ENCODE results near the gene RTN4IP1.
A peak's percentile ranks its signal among the peaks of the same experiment; 100 is the strongest.
"Not testable (repeated sequence)": the region's sequence is repeated elsewhere in the genome, so short reads cannot be mapped to it uniquely, and the experiment has no call there.

RTN4IP1 gene

GRCh38 chr6:106564476-106564875 lies 64.8 kb downstream of the RTN4IP1 start:
- DNase-seq: no peak
- Histone ChIP-seq H4K8ac (ENCODE audit: low read depth, low read length) (no peak overlapping the region), H3K27me3 (ENCODE audit: insufficient read depth, low read length, poor library complexity) (no peaks in the 10 kb centered on the region), H3K27ac (ENCODE audit: low read depth, low read length) (no peak overlapping the region), H3K4ac (ENCODE audit: low read depth, low read length) (no peak overlapping the region), H2BK120ac (ENCODE audit: low read depth, low read length) (no peak overlapping the region), H3K4me2 (ENCODE audit: low read length) (no peak overlapping the region), H3K36me3 (ENCODE audit: control insufficient read depth, insufficient read depth, low read length) (no peaks in the 10 kb centered on the region), H3K56ac (ENCODE audit: low read length) (no peak overlapping the region), H2BK5ac (ENCODE audit: low read length) (no peak overlapping the region), H3K23ac (ENCODE audit: low read length) (no peak overlapping the region), H4K5ac (ENCODE audit: low read length) (no peak overlapping the region), H3K18ac (ENCODE audit: low read length) (no peak overlapping the region), H2AK5ac (ENCODE audit: low read length) (no peak overlapping the region), H3K4me3 (ENCODE audit: low read length) (no peak overlapping the region), H3K79me2 (ENCODE audit: control insufficient read depth, insufficient read depth, low read length) (no peaks in the 10 kb centered on the region), H3K79me1 (ENCODE audit: low read length) (no peaks in the 10 kb centered on the region), H3K4me1 (ENCODE audit: control insufficient read depth, low read depth, low read length) (no peaks in the 10 kb centered on the region), H3K9ac (ENCODE audit: low read length) (no peak overlapping the region), H2BK15ac (replicated peaks; ENCODE audit: low read depth) (no peak overlapping the region)
- no CpG with 5 or more reads among the region's 4 CpGs for WGBS (ENCODE audit: extremely low coverage, insufficient coverage, low lambda C conversion rate)

DNA sequence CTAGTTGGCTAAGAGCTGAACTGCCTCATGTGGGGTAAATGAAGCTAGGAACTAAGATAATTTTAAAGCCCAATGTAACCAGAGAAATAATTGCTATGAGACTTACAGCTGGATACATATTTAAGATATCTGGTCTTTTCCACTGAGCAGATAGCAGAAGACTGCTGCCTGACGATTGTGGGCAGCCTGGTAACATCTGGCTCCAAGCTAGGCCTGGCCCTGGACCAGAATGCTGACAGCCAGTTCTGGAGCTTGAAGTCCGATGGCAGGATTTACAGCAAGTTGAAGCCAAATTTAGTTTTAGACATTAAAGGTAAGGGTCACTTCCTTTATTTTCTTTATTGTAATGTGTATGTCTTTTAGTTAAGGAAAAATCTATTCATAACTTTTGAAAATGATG lies 65.7 kb downstream of the RTN4IP1 start:
- Histone ChIP-seq H2BK5ac (ENCODE audit: low read length) (no peak overlapping the region), H4K8ac (ENCODE audit: low read depth, low read length) (no peak overlapping the region), H3K27ac (ENCODE audit: low read depth, low read length) (no peak overlapping the region), H3K23ac (ENCODE audit: low read length) (no peak overlapping the region), H3K36me3 (ENCODE audit: control insufficient read depth, insufficient read depth, low read length) (no peaks in the 10 kb centered on the region), H3K4me2 (ENCODE audit: low read length) (no peak overlapping the region), H3K79me1 (ENCODE audit: low read length) (no peaks in the 10 kb centered on the region), H3K79me2 (ENCODE audit: control insufficient read depth, insufficient read depth, low read length) (no peaks in the 10 kb centered on the region), H2AK5ac (ENCODE audit: low read length) (no peak overlapping the region), H2BK15ac (replicated peaks; ENCODE audit: low read depth) (no peak overlapping the region), H3K9ac (ENCODE audit: low read length) (no peak overlapping the region), H3K4me3 (ENCODE audit: low read length) (no peak overlapping the region), H3K27me3 (ENCODE audit: insufficient read depth, low read length, poor library complexity) (no peaks in the 10 kb centered on the region), H3K4me1 (ENCODE audit: control insufficient read depth, low read depth, low read length) (no peaks in the 10 kb centered on the region), H2BK120ac (ENCODE audit: low read depth, low read length) (no peak overlapping the region), H3K4ac (ENCODE audit: low read depth, low read length) (no peak overlapping the region), H4K5ac (ENCODE audit: low read length) (no peak overlapping the region), H3K56ac (ENCODE audit: low read length) (no peak overlapping the region), H3K18ac (ENCODE audit: low read length) (no peak overlapping the region)
- DNase-seq: no peak
- no CpG with 5 or more reads among the region's 2 CpGs for WGBS (ENCODE audit: extremely low coverage, insufficient coverage, low lambda C conversion rate)

- H3K79me1 ChIP-seq (ENCODE audit: low read length): no peaks in the 10 kb centered on the region
- H3K27me3 ChIP-seq (ENCODE audit: insufficient read depth, low read length, poor library complexity): no peaks in the 10 kb centered on the region
- no peaks in the 10 kb centered on the region for H3K36me3 ChIP-seq (ENCODE audit: control insufficient read depth, insufficient read depth, low read length)
- no peak overlapping the region for H4K5ac ChIP-seq (ENCODE audit: low read length)
- no peak for DNase-seq
- H3K18ac ChIP-seq (ENCODE audit: low read length): peak overlapping the region; percentile 60
- no peak overlapping the region for H3K23ac ChIP-seq (ENCODE audit: low read length)
- WGBS (ENCODE audit: extremely low coverage, insufficient coverage, low lambda C conversion rate): no CpG with 5 or more reads among the region's 6 CpGs
- H3K4me1 ChIP-seq (ENCODE audit: control insufficient read depth, low read depth, low read length): no peaks in the 10 kb centered on the region
- no peak overlapping the region for H3K27ac ChIP-seq (ENCODE audit: low read depth, low read length)
- no peak overlapping the region for H3K4me3 ChIP-seq (ENCODE audit: low read length)
- H3K9ac ChIP-seq (ENCODE audit: low read length): no peak overlapping the region
- no peak overlapping the region for H2BK120ac ChIP-seq (ENCODE audit: low read depth, low read length)
- H3K56ac ChIP-seq (ENCODE audit: low read length): no peak overlapping the region
- no peak overlapping the region for H4K8ac ChIP-seq (ENCODE audit: low read depth, low read length)
- no peak overlapping the region for H3K4ac ChIP-seq (ENCODE audit: low read depth, low read length)
- H2BK5ac ChIP-seq (ENCODE audit: low read length): no peak overlapping the region
- H3K4me2 ChIP-seq (ENCODE audit: low read length): no peak overlapping the region
- H2AK5ac ChIP-seq (ENCODE audit: low read length): no peak overlapping the region
- H2BK15ac ChIP-seq (replicated peaks; ENCODE audit: low read depth): no peak overlapping the region
- no peaks in the 10 kb centered on the region for H3K79me2 ChIP-seq (ENCODE audit: control insufficient read depth, insufficient read depth, low read length)
Measured at GRCh38 chr6:106561686-106562405, 67.5 kb downstream of the RTN4IP1 start.

DNA sequence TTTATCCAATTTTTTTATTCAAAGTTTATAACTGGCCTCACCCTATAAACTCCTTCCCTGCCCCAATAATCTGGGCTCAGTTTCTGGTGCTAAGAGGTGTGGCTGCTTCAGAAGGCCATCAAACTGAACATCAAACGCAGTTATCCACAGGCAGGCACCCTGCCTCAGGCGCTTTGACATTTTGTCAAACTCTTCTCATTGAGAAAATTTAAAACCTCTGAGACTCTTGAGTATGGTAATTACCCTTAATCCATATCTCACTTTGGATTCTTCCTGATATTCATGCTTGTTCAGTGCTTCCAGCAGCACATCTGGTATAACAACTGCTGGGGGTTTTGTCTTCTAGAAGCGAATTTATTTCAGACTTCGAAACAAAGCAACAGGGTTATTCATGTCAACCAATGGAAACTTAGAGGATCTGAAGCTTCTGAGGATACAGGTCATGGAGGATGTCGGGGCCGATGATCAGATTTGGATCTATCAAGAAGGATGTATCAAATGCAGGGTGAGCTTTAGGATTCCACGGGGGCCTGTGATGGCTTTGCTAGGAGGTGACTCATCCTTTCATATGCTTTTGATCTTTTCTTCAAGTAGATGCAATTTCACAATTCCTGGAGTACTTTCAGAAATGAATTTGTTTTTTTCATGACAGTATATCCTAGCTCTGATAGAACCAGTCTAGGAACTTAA lies 68.2 kb downstream of the RTN4IP1 start:
- Histone ChIP-seq H3K79me1 (ENCODE audit: low read length) (no peaks in the 10 kb centered on the region), H2BK5ac (ENCODE audit: low read length) (no peak overlapping the region), H2AK5ac (ENCODE audit: low read length) (no peak overlapping the region), H3K36me3 (ENCODE audit: control insufficient read depth, insufficient read depth, low read length) (no peaks in the 10 kb centered on the region), H3K4me3 (ENCODE audit: low read length) (no peak overlapping the region), H4K8ac (ENCODE audit: low read depth, low read length) (no peak overlapping the region), H3K27me3 (ENCODE audit: insufficient read depth, low read length, poor library complexity) (no peaks in the 10 kb centered on the region), H2BK15ac (replicated peaks; ENCODE audit: low read depth) (no peak overlapping the region), H3K4me2 (ENCODE audit: low read length) (no peak overlapping the region), H3K18ac (ENCODE audit: low read length) (no peak overlapping the region), H3K4me1 (ENCODE audit: control insufficient read depth, low read depth, low read length) (no peaks in the 10 kb centered on the region), H2BK120ac (ENCODE audit: low read depth, low read length) (no peak overlapping the region), H3K79me2 (ENCODE audit: control insufficient read depth, insufficient read depth, low read length) (no peaks in the 10 kb centered on the region), H3K23ac (ENCODE audit: low read length) (no peak overlapping the region), H3K4ac (ENCODE audit: low read depth, low read length) (no peak overlapping the region), H3K56ac (ENCODE audit: low read length) (no peak overlapping the region), H3K27ac (ENCODE audit: low read depth, low read length) (no peak overlapping the region), H4K5ac (ENCODE audit: low read length) (no peak overlapping the region), H3K9ac (ENCODE audit: low read length) (no peak overlapping the region)
- no peak for DNase-seq
- WGBS (ENCODE audit: extremely low coverage, insufficient coverage, low lambda C conversion rate): no CpG with 5 or more reads among the region's 7 CpGs

GRCh38 chr6:106559659-106560058 lies 69.6 kb downstream of the RTN4IP1 start:
- WGBS (ENCODE audit: extremely low coverage, insufficient coverage, low lambda C conversion rate): no CpG with 5 or more reads among the region's 5 CpGs
- not testable (repeated sequence) for H3K4ac ChIP-seq (ENCODE audit: low read depth, low read length); H3K18ac ChIP-seq (ENCODE audit: low read length); H3K79me1 ChIP-seq (ENCODE audit: low read length); H4K5ac ChIP-seq (ENCODE audit: low read length); H4K8ac ChIP-seq (ENCODE audit: low read depth, low read length); H3K4me1 ChIP-seq (ENCODE audit: control insufficient read depth, low read depth, low read length); H2BK120ac ChIP-seq (ENCODE audit: low read depth, low read length); H3K27me3 ChIP-seq (ENCODE audit: insufficient read depth, low read length, poor library complexity); H2BK15ac ChIP-seq (replicated peaks; ENCODE audit: low read depth); H3K79me2 ChIP-seq (ENCODE audit: control insufficient read depth, insufficient read depth, low read length); H3K36me3 ChIP-seq (ENCODE audit: control insufficient read depth, insufficient read depth, low read length); H3K4me3 ChIP-seq (ENCODE audit: low read length); H2AK5ac ChIP-seq (ENCODE audit: low read length); H3K56ac ChIP-seq (ENCODE audit: low read length); H3K9ac ChIP-seq (ENCODE audit: low read length); H3K23ac ChIP-seq (ENCODE audit: low read length); DNase-seq; H3K27ac ChIP-seq (ENCODE audit: low read depth, low read length); H2BK5ac ChIP-seq (ENCODE audit: low read length); H3K4me2 ChIP-seq (ENCODE audit: low read length)
